ENCODE data around the gene TPSAB1. TPM values are rescaled to one million over a fixed set of nuclear protein-coding genes. Genes with fewer than 3 reads are reported as not detected.

The TPSAB1 gene
- total RNA-seq, 1 experiment from 2014 or later = not detected

GRCh38 chr16:1260101-1260680 lies 19.7 kb downstream of the TPSAB1 start:
- Histone ChIP-seq H3K9me3 (no peaks in the 10 kb centered on the region), H3K27me3 (replicated peaks; ENCODE audit: control insufficient read depth, insufficient read depth, low read length) (no peaks in the 10 kb centered on the region; the same call in 1 of the 2 replicates), H3K36me3 (ENCODE audit: control insufficient read depth, insufficient read depth, low read length) (no peaks in the 10 kb centered on the region), H3K4me1 (no peaks in the 10 kb centered on the region), H3K4me3 (ENCODE audit: low read depth, low read length) (no peak overlapping the region)
- CTCF ChIA-PET = no interaction called here
- TF ChIP-seq, protein P1, sequence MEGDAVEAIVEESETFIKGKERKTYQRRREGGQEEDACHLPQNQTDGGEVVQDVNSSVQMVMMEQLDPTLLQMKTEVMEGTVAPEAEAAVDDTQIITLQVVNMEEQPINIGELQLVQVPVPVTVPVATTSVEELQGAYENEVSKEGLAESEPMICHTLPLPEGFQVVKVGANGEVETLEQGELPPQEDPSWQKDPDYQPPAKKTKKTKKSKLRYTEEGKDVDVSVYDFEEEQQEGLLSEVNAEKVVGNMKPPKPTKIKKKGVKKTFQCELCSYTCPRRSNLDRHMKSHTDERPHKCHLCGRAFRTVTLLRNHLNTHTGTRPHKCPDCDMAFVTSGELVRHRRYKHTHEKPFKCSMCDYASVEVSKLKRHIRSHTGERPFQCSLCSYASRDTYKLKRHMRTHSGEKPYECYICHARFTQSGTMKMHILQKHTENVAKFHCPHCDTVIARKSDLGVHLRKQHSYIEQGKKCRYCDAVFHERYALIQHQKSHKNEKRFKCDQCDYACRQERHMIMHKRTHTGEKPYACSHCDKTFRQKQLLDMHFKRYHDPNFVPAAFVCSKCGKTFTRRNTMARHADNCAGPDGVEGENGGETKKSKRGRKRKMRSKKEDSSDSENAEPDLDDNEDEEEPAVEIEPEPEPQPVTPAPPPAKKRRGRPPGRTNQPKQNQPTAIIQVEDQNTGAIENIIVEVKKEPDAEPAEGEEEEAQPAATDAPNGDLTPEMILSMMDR (IDR thresholded peaks at IDR 0.05; ENCODE audit: insufficient read depth in 1 of 2, low read depth in 1 of 2, low read length in 1 of 2, severe bottlenecking in 1 of 2, unreplicated experiment in 1 of 2) = no peak
- Mint-ChIP-seq H3K4me3 (ENCODE audit: unreplicated experiment) (no peak overlapping the region), H3K36me3 (ENCODE audit: insufficient read depth, unreplicated experiment) (no peaks in the 10 kb centered on the region), H3K4me1 (ENCODE audit: low read depth, unreplicated experiment) (no peaks in the 10 kb centered on the region), H3K9me3 (ENCODE audit: unreplicated experiment) (peaks cover 11% of the 10 kb centered on the region), H3K27ac (ENCODE audit: unreplicated experiment) (no peak overlapping the region), H3K27me3 (ENCODE audit: insufficient read depth, unreplicated experiment) (peaks cover 6% of the 10 kb centered on the region)
- BruUV-seq (replicated peaks) = no TSS peak
- POLR2A ChIA-PET = no interaction called here
- intact Hi-C loops (cut with micrococcal nuclease; ENCODE audit: unreplicated experiment) = no loop called here
- no peak for DNase-seq

- Histone ChIP-seq H3K9me3 (no peaks in the 10 kb centered on the region), H3K4me1 (no peaks in the 10 kb centered on the region), H3K4me3 (ENCODE audit: low read depth, low read length) (no peak overlapping the region), H3K27me3 (replicated peaks; ENCODE audit: control insufficient read depth, insufficient read depth, low read length) (no peaks in the 10 kb centered on the region; the same call in 1 of the 2 replicates), H3K36me3 (ENCODE audit: control insufficient read depth, insufficient read depth, low read length) (no peaks in the 10 kb centered on the region)
- TF ChIP-seq, protein P1 (IDR thresholded peaks at IDR 0.05; ENCODE audit: insufficient read depth in 1 of 2, low read depth in 1 of 2, low read length in 1 of 2, severe bottlenecking in 1 of 2, unreplicated experiment in 1 of 2) = no peak
- ChIA-PET CTCF (interaction anchor here (0.7 kb wide), 1 partner anchor 7 kb away, joined by 6 read pairs; no protein-coding TSS in a partner anchor), POLR2A (interaction anchor here (0.5 kb wide), 1 partner anchor 572 kb away, joined by 3 read pairs; no protein-coding TSS in a partner anchor)
- Mint-ChIP-seq H3K36me3 (ENCODE audit: insufficient read depth, unreplicated experiment) (peaks cover 2% of the 10 kb centered on the region), H3K27me3 (ENCODE audit: insufficient read depth, unreplicated experiment) (peaks cover 6% of the 10 kb centered on the region), H3K27ac (ENCODE audit: unreplicated experiment) (no peak overlapping the region), H3K9me3 (ENCODE audit: unreplicated experiment) (peaks cover 11% of the 10 kb centered on the region), H3K4me1 (ENCODE audit: low read depth, unreplicated experiment) (no peaks in the 10 kb centered on the region), H3K4me3 (ENCODE audit: unreplicated experiment) (no peak overlapping the region)
- intact Hi-C loops (cut with micrococcal nuclease; ENCODE audit: unreplicated experiment) = no loop called here
- BruUV-seq (replicated peaks) = no TSS peak
- DNase-seq = peak in 1 of 2 experiments; percentile 37
Observed at GRCh38 chr16:1261131-1261892, 20.8 kb downstream of the TPSAB1 start.

DNA sequence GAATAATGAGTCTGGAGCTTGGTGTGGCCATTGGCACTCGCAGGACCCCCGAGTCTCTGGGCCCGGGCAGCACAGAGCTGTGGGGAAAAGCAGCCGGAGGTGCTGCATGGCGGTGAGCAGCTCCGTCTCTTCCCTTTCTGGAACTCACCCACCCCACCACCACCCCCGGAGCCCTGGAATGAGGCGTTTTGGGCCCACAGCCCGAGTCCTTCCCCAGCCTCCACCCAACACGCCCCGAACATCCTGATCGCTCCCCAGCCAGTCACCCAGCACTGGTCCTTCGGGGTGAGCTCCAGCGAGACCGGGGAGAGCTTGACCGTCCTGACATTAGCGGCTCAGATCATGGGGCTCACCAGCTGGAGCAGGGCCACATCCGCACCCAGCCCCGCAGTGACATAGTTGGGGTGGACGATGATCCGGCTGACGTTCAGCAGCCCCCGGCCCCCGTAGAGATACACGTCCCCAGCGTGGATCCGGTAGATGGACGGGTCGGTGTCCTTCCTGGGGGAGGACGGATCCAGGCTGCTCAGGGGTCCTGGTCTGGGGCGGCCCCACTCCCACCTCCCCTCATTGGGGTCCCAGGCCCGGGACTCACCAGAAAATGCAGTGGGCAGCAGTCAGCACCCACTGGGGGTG lies 21.8 kb downstream of the TPSAB1 start:
- TF ChIP-seq, protein P1 (IDR thresholded peaks at IDR 0.05; ENCODE audit: insufficient read depth in 1 of 2, low read depth in 1 of 2, low read length in 1 of 2, severe bottlenecking in 1 of 2, unreplicated experiment in 1 of 2) = no peak
- intact Hi-C loops (cut with micrococcal nuclease; ENCODE audit: unreplicated experiment) = no loop called here
- POLR2A ChIA-PET = interaction anchor here (0.5 kb wide), 1 partner anchor 573 kb away, joined by 3 read pairs; no protein-coding TSS in a partner anchor
- Histone ChIP-seq H3K36me3 (ENCODE audit: control insufficient read depth, insufficient read depth, low read length) (no peaks in the 10 kb centered on the region), H3K4me3 (ENCODE audit: low read depth, low read length) (no peak overlapping the region), H3K27me3 (replicated peaks; ENCODE audit: control insufficient read depth, insufficient read depth, low read length) (no peaks in the 10 kb centered on the region; the same call in 1 of the 2 replicates), H3K9me3 (no peaks in the 10 kb centered on the region), H3K4me1 (no peaks in the 10 kb centered on the region)
- Mint-ChIP-seq H3K4me3 (ENCODE audit: unreplicated experiment) (no peak overlapping the region), H3K9me3 (ENCODE audit: unreplicated experiment) (peaks cover 11% of the 10 kb centered on the region), H3K27me3 (ENCODE audit: insufficient read depth, unreplicated experiment) (peaks cover 9% of the 10 kb centered on the region), H3K36me3 (ENCODE audit: insufficient read depth, unreplicated experiment) (peaks cover 5% of the 10 kb centered on the region), H3K27ac (ENCODE audit: unreplicated experiment) (no peak overlapping the region), H3K4me1 (ENCODE audit: low read depth, unreplicated experiment) (no peaks in the 10 kb centered on the region)
- DNase-seq = no peak
- CTCF ChIA-PET = interaction anchor here (0.7 kb wide), 1 partner anchor 15 kb away, joined by 4 read pairs; no protein-coding TSS in a partner anchor
- BruUV-seq (replicated peaks) = no TSS peak

Data from Caco-2 (cell line).